K562 (cell line): ENCODE data around the gene CARD10. TPM values are rescaled to one million over a fixed set of nuclear protein-coding genes. Genes with fewer than 3 reads are reported as not detected.

Experiments used
- BRD4 ChIP-seq: fragments of 200-600 bp; sonication (generic); IDR thresholded peaks from 2 replicates; pipeline ENCODE4 v1.6.1; 2017; ENCODE audit warnings: inconsistent platforms
- C11orf30 ChIP-seq: fragments of 450-650 bp; IDR thresholded peaks from 2 replicates; pipeline ENCODE4 v1.6.1; 2016; ENCODE audit warnings: low read depth, mild to moderate bottlenecking
- EP400 ChIP-seq: fragments of 450-650 bp; IDR thresholded peaks from 2 replicates; pipeline ENCODE4 v1.6.1; 2017; ENCODE audit warnings: antibody characterized with exemption, mild to moderate bottlenecking, moderate library complexity
- EZH2 ChIP-seq: IDR thresholded peaks from 2 replicates; pipeline ENCODE4 v1.6.1; 2012; ENCODE audit warnings: low read depth, mild to moderate bottlenecking, inconsistent platforms, low read length, borderline replicate concordance
- GATAD2A ChIP-seq: fragments of 450-650 bp; IDR thresholded peaks from 2 replicates; pipeline ENCODE4 v1.6.1; 2017
- GTF2A2 ChIP-seq: IDR thresholded peaks from 2 replicates; pipeline ENCODE4 v1.6.1; 2016; ENCODE audit warnings: mild to moderate bottlenecking, missing genetic modification characterization, missing compliant biosample characterization
- HDAC8 ChIP-seq: fragments of 450-650 bp; IDR thresholded peaks from 2 replicates; pipeline ENCODE4 v1.6.1; 2016; ENCODE audit warnings: mild to moderate bottlenecking, missing genetic modification characterization, moderate library complexity, missing compliant biosample characterization
- JUNB ChIP-seq: fragments of 450-650 bp; formaldehyde crosslinking; conservative IDR thresholded peaks from 2 replicates; pipeline ENCODE4 v1.4.0; 2020; ENCODE audit warnings: mild to moderate bottlenecking
- LARP7 ChIP-seq: fragments of 450-650 bp; IDR thresholded peaks from 2 replicates; pipeline ENCODE4 v1.6.1; 2016
- NEUROD1 ChIP-seq: fragments of 150-350 bp; IDR thresholded peaks from 2 replicates; pipeline ENCODE4 v1.6.1; 2014; ENCODE audit warnings: borderline replicate concordance, low read length, low read depth; ENCODE audit not compliant: partially characterized antibody
- RFX1 ChIP-seq: fragments of 450-650 bp; IDR thresholded peaks from 2 replicates; pipeline ENCODE4 v1.6.1; 2016; ENCODE audit warnings: mild to moderate bottlenecking, moderate library complexity
- SRSF1 ChIP-seq: fragments of 200-400 bp; formaldehyde crosslinking; IDR thresholded peaks from 2 replicates; pipeline ENCODE4 v1.6.1; 2017; ENCODE audit warnings: mild to moderate bottlenecking, low read depth, low read length, moderate library complexity
- STAG1 ChIP-seq: sonication (generic); formaldehyde crosslinking; IDR thresholded peaks from 2 replicates; pipeline ENCODE4 v1.5.0; 2020; ENCODE audit warnings: missing genetic modification reagents, borderline replicate concordance
- UBTF ChIP-seq, 2 experiments: IDR thresholded peaks; 2 replicates each; pipeline ENCODE4 v1.6.1; 2012; ENCODE audit warnings: improper control_type of control experiment in 2 of 2, low read depth in 2 of 2, low read length in 2 of 2, borderline replicate concordance in 1 of 2
- WHSC1 ChIP-seq: IDR thresholded peaks from one replicate; pipeline ENCODE4 v1.6.1; 2012; ENCODE audit warnings: low read length, control low read depth, inconsistent platforms
- ZBTB33 ChIP-seq: sonication (generic); formaldehyde crosslinking; IDR thresholded peaks from 2 replicates; pipeline ENCODE4 v1.8.1; 2023; ENCODE audit warnings: mild to moderate bottlenecking, missing genetic modification reagents
- ZNF124 ChIP-seq: sonication (generic); formaldehyde crosslinking; IDR thresholded peaks from 2 replicates; pipeline ENCODE4 v1.8.1; 2022; ENCODE audit warnings: missing genetic modification reagents
- ZNF311 ChIP-seq: fragments of 250-450 bp; sonication (Bioruptor Pico); IDR thresholded peaks from 2 replicates; pipeline ENCODE4 v1.4.0; 2020; ENCODE audit warnings: mild to moderate bottlenecking, moderate library complexity
- ZNF354B ChIP-seq: fragments of 250-450 bp; sonication (Bioruptor Pico); IDR thresholded peaks from 2 replicates; pipeline ENCODE4 v1.4.0; 2020
- ZNF384 ChIP-seq: IDR thresholded peaks from 2 replicates; pipeline ENCODE4 v1.6.1; 2012; ENCODE audit warnings: low read depth, low read length, improper control_type of control experiment
- polyA plus RNA-seq, 8 experiments: library from polyadenylated mRNA; depleted of rRNA in 4 of 8; stranded (reverse) in 5 of 8; unstranded in 3 of 8; fragments of >200 nt; fragmentation: Nextera tagmentation in 2 of 8; fragmentation: Illumina TruSeq in 1 of 8; extraction: Ambion mirVana in 2 of 8; extraction: Trizol in 1 of 8; gene quantifications; 2 replicates each; pipeline versions ENCODE4 v1.2.1 to v1.2.3, GENCODE V29; 2011 to 2014; ENCODE audit warnings: inconsistent platforms in 1 of 8, missing spikeins in 1 of 8
- total RNA-seq, 7 experiments: library from RNA; depleted of rRNA in 6 of 7; stranded (reverse); fragments of >200 nt in 6 of 7; fragmentation: Illumina TruSeq in 2 of 7; extraction: Trizol in 2 of 7; gene quantifications; 2 replicates each; pipeline versions ENCODE4 v1.2.1 to v1.2.3, GENCODE V29; 2011 to 2021; ENCODE audit warnings: low replicate concordance in 1 of 7

CARD10 gene
- total and polyA plus RNA-seq, 9 of the 15 experiments (the other 6 are each of a cell fraction or from before 2014, with no cell fraction given): 0.13 to 5.8 (median 1.6) TPM

- TF ChIP-seq ZBTB33 (CRISPR knock-in tag) (peak; percentile 42; the same call in 1 of the 2 replicates), C11orf30 (no peak), WHSC1 (no peak), LARP7 (no peak), ZNF124 (CRISPR knock-in tag) (no peak), EP400 (no peak; the same call in 1 of the 2 replicates), GTF2A2 (tag) (no peak), ZNF311 (CRISPR knock-in tag) (no peak), UBTF (IDR thresholded peaks at IDR 0.05; ENCODE audit: borderline replicate concordance in 1 of 2, low read depth in 2 of 2, low read length in 2 of 2) (0 out of 4 replicates have a peak, but pooled peaks of 1 of the 2 experiments have one; percentile 21), SRSF1 (no peak), GATAD2A (no peak), JUNB (no peak), STAG1 (CRISPR knock-in tag) (peak; percentile 89; the same call in 1 of the 2 replicates), EZH2 (no peak), BRD4 (no peak), ZNF384 (no peak), RFX1 (no peak), ZNF354B (no peak), NEUROD1 (no peak), HDAC8 (tag) (no peak)
Measured at GRCh38 chr22:37538590-37539357, 19.6 kb upstream of the CARD10 start (continued).
